Activated T-cell treated with anti-CD3 and anti-CD28 coated beads for 1 hour (primary cell): ENCODE measurements around the gene WNT8B.

ENCODE experiments used
- DNase-seq: peaks from one replicate; pipeline ENCODE4 v3.0.0-alpha.2; 2020; ENCODE audit warnings: low read depth

Gene WNT8B

GRCh38 chr10:100462709-100463108, at the start of gene WNT8B:
WNT8B (plus strand) TSS chr10:100463009; CDS start chr10:100463169, 160 bp downstream.
- no peak for DNase-seq

GRCh38 chr10:100413173-100413572, 49.6 kb upstream of the WNT8B start:
- no peak for DNase-seq

- no peak for DNase-seq
These were observed 42.8 kb upstream of the WNT8B start for GRCh38 chr10:100419911-100420449.

- DNase-seq, result no peak
These were observed 35.4 kb upstream of the WNT8B start for GRCh38 chr10:100427374-100427773.

DNA sequence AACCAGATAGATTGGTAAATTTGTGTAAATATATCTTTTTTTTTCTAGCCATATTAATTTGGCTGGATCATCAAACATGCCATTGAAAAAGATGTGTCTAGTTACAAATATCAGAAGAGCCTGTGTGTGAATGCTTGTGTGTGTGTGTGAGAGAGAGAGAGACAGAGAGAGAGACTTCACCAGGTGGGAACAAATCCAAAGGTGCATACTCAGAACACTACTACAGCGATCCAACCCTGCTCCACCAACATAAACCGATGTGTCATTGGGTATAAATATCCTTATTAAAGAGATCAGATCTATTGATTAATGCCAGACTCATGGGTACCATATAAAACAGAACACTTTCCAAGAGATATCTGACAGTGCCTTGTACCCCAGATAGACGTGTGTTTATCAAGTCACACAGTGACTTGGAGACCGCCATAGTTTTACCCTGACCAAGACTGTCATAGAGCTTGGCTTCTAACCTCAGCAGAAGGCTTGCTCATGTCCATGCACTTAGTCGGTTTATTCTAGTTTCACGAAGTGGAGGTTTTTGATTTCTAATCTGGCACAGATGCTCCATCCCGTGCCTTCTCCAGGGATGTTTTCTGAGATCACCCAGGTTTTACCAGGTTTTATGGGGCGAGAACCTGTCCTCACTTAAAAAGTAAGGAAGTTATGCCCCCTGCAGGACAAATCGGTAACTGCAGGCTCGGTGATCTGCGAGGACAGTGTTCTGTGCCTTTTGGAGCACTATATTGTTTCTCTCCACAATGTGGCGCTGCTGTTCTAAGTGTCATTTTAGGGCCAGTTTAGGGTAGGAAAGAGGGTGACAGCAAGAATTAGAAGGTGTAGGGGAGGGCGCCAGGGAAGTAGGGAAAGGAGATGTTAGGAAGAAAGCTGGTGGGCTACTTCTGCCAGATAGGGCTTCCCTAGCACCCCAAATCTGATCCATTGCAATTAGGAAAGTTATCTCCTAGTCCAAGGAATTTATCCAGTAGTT, 29.3 kb upstream of the WNT8B start:
- peak; percentile 96 for DNase-seq

- no peak for DNase-seq
These were observed 26.6 kb upstream of the WNT8B start for GRCh38 chr10:100436255-100436654.

GRCh38 chr10:100438674-100439315, 24.0 kb upstream of the WNT8B start:
- DNase-seq, result no peak

DNA sequence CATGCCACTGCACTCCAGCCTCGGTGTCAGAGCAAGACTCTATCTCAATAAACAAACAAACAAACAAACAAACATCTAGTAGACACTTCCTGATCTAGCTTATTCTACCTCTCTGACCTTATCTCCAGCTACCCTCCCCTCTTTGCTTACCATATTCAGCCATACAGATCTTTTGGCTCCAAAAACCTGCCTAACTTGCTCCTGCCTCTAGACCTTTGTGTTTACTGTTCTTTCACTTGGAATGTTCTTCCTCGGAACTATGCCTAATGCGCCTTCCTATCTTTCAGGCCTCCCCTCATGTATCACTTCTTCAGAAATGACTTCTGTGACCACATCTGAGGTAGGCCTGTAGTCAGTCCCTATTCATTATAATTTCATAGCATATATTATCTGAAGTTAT, 20.3 kb upstream of the WNT8B start:
- DNase-seq, result no peak

DNA sequence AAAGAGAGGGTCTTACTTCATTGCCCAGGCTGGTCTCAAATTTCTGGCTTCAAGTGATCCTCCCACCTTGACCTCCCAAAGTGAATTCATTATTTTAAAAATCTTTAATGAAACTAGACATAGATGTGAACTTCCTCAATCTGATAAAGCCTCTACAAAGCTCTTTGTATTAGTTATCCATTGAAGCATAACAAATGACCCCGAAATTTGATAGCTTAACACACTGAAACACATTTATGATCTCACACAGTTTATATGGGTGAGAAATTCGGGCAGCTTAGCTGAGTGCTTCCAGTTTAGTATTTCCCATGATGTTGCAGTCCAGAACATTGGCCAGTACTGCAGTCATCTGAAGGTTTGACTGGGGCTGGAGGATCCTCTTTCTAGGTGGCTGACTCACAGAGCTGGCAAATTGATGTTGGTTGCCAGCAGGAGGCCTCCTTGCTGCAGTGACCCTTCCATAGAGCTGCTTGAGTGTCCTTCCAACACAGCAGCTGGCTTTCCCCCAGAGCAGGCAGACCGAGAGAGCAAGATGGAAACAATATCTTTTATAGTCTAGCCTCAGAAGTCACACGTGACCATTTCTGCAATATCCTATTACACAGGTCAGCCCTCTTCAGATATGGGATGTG, 16.6 kb upstream of the WNT8B start:
- DNase-seq, result no peak

DNA sequence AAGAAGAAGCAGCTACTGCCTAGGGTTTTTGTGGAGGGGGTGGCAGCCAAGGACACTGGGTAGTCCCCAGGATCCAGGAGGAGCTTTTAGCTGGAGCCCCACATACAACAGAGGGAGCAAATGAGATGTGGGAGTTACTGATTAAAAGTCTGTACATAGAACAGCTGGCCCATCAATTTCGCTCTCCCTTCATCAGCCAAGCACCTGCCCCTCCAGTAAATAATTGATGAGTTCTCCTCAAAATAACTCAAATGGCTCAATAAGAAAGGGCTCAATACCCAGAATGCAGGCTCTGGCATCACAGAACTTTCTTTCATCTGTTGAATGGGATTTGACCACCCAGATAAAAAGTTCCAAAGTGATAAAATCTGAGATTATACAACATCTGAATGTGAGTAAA, 15.1 kb upstream of the WNT8B start:
- no peak for DNase-seq

- DNase-seq, result no peak
These were observed 13.9 kb upstream of the WNT8B start for GRCh38 chr10:100448951-100449350.

GRCh38 chr10:100468322-100468721, 5.5 kb downstream of the WNT8B start:
- no peak for DNase-seq

- no peak for DNase-seq
These were observed 6.2 kb downstream of the WNT8B start for GRCh38 chr10:100468978-100469377.

- DNase-seq, result no peak
These were observed 6.9 kb downstream of the WNT8B start for GRCh38 chr10:100469756-100470155.

DNA sequence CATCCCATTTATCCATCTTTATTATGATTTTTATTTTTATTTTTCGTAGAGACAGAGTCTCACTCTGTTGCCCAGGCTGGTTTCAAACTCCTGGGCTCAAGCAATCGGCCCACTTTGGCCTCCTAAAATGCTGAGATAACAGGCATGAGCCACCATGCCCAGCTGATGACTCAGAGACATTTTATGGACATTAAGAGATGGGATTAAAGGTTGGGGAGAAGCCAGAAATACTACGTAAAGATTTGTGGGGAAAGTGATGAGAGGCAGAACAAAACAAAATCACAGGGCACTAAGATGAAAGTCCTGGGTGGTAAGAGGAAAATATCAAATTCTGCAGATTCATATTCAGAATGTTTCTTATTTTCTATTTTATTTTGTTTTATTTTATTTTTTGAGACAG, 7.6 kb downstream of the WNT8B start:
- DNase-seq, result no peak

- DNase-seq, result no peak
These were observed 15.2 kb downstream of the WNT8B start for GRCh38 chr10:100477970-100478369.

DNA sequence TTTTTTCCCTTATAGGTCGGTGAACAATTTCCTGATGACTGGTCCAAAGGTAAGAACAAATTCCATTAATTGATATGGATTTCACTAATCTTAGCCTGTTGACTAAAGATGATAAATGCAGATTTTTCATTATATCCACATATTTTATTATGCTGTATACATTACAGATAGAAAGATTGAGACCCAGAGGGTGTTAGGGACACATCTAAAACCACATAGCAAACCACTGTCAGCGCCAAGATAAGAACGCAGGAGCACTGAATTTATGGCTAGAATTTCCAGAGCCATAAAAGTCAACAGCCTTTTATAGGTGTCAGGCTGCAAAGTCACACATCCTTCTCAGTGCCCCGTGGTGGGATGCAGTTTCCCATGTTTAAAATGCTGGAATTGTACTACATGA, 16.2 kb downstream of the WNT8B start:
- DNase-seq, result no peak

DNA sequence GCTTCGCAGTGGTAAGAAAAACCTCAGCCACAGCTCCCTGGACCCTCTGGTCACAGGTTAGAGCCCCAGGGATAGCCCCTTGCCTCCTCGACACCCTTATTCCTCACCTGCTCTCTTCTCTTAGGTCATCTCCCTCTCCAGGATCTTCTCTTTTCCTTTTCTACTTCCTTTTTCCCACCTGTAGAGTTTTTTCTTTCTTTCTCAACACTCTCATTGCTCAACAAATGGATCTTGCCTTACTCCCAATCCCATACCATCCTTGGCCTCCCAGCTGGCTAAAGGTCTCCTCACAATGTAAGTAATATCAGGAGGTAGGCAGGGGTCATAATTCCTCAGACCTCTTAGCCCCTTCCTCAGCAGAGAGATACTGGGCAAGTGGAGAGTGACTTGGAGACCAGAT, 17.2 kb downstream of the WNT8B start:
- no peak for DNase-seq

- DNase-seq, result peak; percentile 86
These were observed 18.8 kb downstream of the WNT8B start for GRCh38 chr10:100481462-100482081.

GRCh38 chr10:100482181-100482833, 19.5 kb downstream of the WNT8B start:
- DNase-seq, result peak; percentile 61

GRCh38 chr10:100482834-100483185, 20.0 kb downstream of the WNT8B start:
- no peak for DNase-seq
